Measurements from ENCODE around the gene LYVE1. TPM values are rescaled to one million over a fixed set of nuclear protein-coding genes. Genes with fewer than 3 reads are reported as not detected.
A peak's percentile ranks its signal among the peaks of the same experiment; 100 is the strongest.
"Not testable (repeated sequence)": the region's sequence is repeated elsewhere in the genome, so short reads cannot be mapped to it uniquely, and the experiment has no call there.

The LYVE1 gene
- total RNA-seq, 1 donor from 2014 or later = 0.14 TPM

DNA sequence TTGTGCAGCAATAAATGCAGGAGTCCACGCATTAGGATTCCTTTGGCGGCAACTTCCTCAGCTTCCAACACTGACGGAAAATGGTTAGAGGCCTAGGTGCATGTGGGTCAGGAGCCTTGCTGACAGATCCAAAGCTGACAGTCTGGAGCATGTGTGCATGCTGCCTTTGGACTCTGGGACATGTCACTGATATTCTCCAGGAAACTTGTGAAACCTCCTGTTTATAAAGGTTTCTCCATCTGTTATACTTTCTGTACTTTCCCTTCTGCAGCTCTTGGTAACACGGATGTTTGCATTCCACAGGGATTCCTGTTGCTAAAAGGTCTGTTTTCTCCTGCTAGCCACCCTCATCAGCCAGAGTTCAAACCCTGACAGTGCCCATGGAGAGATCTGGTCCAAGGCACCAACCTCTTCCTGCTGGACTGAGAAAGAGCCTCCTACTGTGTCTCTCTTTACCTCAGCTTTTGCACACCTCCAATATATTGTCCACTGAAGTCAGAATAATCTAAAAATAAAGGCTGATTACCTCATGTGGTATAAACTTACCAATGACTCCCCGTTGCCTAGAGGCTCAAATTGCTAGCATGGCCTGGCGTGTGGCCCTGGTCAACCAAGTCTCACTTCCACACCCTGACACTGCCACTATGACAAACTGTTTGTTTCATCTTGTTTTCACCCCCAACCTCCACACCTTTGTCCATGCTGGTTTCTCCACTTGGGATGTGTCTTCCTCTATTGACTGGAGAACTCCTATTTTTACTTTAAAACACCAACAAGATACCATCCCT lies 31.1 kb upstream of the LYVE1 start:
- no peaks in the 10 kb centered on the region for H3K4me1 Mint-ChIP-seq
- no peak for DNase-seq (ENCODE audit: low read depth, low spot score)
- H3K9me3 Mint-ChIP-seq = peaks cover 2% of the 10 kb centered on the region
- peaks cover 5% of the 10 kb centered on the region for H3K36me3 Mint-ChIP-seq (ENCODE audit: low read depth)
- H3K4me3 Mint-ChIP-seq = no peak overlapping the region
- TF ChIP-seq, protein P1, sequence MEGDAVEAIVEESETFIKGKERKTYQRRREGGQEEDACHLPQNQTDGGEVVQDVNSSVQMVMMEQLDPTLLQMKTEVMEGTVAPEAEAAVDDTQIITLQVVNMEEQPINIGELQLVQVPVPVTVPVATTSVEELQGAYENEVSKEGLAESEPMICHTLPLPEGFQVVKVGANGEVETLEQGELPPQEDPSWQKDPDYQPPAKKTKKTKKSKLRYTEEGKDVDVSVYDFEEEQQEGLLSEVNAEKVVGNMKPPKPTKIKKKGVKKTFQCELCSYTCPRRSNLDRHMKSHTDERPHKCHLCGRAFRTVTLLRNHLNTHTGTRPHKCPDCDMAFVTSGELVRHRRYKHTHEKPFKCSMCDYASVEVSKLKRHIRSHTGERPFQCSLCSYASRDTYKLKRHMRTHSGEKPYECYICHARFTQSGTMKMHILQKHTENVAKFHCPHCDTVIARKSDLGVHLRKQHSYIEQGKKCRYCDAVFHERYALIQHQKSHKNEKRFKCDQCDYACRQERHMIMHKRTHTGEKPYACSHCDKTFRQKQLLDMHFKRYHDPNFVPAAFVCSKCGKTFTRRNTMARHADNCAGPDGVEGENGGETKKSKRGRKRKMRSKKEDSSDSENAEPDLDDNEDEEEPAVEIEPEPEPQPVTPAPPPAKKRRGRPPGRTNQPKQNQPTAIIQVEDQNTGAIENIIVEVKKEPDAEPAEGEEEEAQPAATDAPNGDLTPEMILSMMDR (conservative IDR thresholded peaks at IDR 0.05) = no peak
- no peaks in the 10 kb centered on the region for H3K27me3 Mint-ChIP-seq (ENCODE audit: low read depth)
- H3K27ac Mint-ChIP-seq (ENCODE audit: unreplicated experiment) = peak overlapping the region; percentile 90

DNA sequence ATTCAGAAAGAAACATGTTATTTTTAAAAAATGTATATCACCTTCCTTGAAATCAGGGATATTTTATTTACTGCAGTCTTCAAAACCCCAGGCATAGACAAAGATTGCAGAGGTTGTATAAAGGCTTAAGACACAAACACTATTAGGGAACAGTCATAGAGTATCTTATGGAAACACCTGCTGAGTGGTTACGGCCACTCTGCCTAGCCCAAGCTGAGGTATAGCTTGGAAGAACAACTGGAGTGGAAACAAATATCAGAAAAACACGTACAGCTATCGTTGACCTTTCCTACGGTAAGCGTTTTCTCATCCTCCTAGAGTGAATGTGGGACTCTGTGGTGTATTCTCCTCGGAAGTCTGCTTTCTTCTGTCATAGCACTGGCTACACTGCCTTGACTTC lies 30.4 kb upstream of the LYVE1 start:
- TF ChIP-seq, protein P1 (conservative IDR thresholded peaks at IDR 0.05) = no peak
- Mint-ChIP-seq H3K4me1 (no peaks in the 10 kb centered on the region), H3K36me3 (ENCODE audit: low read depth) (peaks cover 5% of the 10 kb centered on the region), H3K27ac (ENCODE audit: unreplicated experiment) (no peak overlapping the region), H3K4me3 (no peak overlapping the region), H3K27me3 (ENCODE audit: low read depth) (no peaks in the 10 kb centered on the region), H3K9me3 (peaks cover 2% of the 10 kb centered on the region)
- no peak for DNase-seq (ENCODE audit: low read depth, low spot score)

DNA sequence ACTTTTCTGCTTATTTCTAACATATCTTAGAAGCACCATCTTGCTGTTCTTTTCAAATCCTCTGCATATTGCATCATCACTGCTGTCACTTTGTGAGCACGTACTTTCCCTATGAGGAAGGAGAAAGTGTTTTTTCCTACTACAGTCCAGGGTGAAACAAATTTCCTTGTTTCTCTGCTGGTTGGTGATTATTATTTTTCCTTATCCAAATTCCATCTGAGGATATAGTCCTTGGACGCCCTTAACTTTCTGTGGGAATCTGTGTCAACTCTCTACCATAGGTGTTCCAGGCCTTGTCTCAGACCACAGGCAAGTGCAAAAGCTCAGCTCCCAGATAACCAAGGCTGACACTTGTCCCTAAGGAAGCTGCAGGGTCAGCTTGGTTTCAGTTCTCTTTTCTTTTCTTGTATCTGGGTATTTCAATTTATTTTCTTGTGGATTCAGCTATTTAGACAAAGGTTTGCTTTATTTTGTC lies 29.4 kb upstream of the LYVE1 start:
- Mint-ChIP-seq H3K4me1 (no peaks in the 10 kb centered on the region), H3K27ac (ENCODE audit: unreplicated experiment) (no peak overlapping the region)
- TF ChIP-seq, protein P1 (conservative IDR thresholded peaks at IDR 0.05) = no peak

DNA sequence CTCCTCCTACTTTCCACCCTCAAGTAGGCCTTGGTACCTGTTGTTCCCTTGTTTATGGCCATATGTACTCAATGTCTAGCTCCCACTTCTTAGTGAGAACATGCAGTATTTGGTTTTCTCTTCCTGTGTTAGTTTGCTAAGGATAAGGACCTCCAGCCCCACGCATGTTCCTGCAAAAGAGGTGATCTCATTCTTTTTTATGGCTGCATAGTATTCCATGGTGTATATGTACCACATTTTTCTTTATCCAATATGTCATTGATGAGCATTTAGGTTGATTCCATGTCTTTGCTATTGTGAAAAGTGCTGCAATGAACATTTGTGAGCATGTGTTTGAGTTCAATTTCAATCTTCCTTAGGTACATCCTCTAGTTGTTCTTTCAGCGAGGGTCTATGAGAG lies 27.4 kb upstream of the LYVE1 start:
- not testable (repeated sequence) for H3K27me3 Mint-ChIP-seq (ENCODE audit: low read depth); DNase-seq (ENCODE audit: low read depth, low spot score); H3K4me3 Mint-ChIP-seq; H3K4me1 Mint-ChIP-seq; H3K36me3 Mint-ChIP-seq (ENCODE audit: low read depth); H3K9me3 Mint-ChIP-seq; H3K27ac Mint-ChIP-seq (ENCODE audit: unreplicated experiment)

More for the DNA sequence above, 29.4 kb upstream of the LYVE1 start:
- peaks cover 2% of the 10 kb centered on the region for H3K9me3 Mint-ChIP-seq
- no peak overlapping the region for H3K4me3 Mint-ChIP-seq
- no peak for DNase-seq (ENCODE audit: low read depth, low spot score)
- no peaks in the 10 kb centered on the region for H3K27me3 Mint-ChIP-seq (ENCODE audit: low read depth)
- H3K36me3 Mint-ChIP-seq (ENCODE audit: low read depth) = peaks cover 5% of the 10 kb centered on the region

DNA sequence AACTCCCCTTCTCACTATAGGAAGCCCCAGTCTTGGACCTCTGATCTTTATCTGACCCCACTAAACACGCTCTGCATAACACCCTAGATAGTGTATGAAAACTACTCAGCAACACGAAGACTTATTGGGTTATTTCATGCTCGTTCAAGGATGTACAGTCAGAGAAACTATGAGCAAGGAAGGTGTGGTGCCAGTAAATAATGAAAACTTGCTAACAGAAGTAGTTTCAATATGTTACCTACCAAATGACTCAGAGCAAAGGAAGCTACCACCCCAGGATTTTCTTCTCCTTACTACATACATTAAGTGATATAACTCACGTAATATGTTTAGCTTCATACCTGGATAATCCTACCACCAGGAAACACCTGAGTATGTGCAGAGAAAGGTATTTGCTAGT lies 25.9 kb upstream of the LYVE1 start:
- no peak for DNase-seq (ENCODE audit: low read depth, low spot score)
- H3K4me1 Mint-ChIP-seq = peaks cover 3% of the 10 kb centered on the region
- H3K4me3 Mint-ChIP-seq = no peak overlapping the region
- H3K27me3 Mint-ChIP-seq (ENCODE audit: low read depth) = no peaks in the 10 kb centered on the region
- H3K36me3 Mint-ChIP-seq (ENCODE audit: low read depth) = peaks cover 5% of the 10 kb centered on the region
- H3K9me3 Mint-ChIP-seq = peaks cover 2% of the 10 kb centered on the region
- TF ChIP-seq, protein P1 (conservative IDR thresholded peaks at IDR 0.05) = no peak
- no peak overlapping the region for H3K27ac Mint-ChIP-seq (ENCODE audit: unreplicated experiment)

DNA sequence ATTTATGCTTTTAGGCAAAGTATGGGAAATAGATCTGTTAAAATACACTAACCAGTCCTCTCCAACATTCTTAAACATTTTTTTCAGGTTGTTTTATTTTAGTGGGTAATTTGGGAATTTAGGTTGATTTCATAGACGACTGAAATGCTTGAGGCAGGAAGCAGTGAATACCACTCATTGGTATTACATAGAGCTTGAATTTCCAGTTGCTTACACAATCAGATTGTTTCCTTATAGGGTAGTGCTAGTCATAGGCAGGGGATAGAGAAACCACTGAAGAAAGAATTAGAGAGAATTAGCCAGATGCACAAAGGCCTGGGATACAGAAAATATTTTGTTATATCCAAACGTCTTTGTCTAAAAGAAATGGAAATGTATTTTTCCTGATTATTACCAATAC lies 23.9 kb upstream of the LYVE1 start:
- no peak for DNase-seq (ENCODE audit: low read depth, low spot score)
- TF ChIP-seq, protein P1 (conservative IDR thresholded peaks at IDR 0.05) = no peak
- peaks cover 2% of the 10 kb centered on the region for H3K9me3 Mint-ChIP-seq
- H3K27me3 Mint-ChIP-seq (ENCODE audit: low read depth) = no peaks in the 10 kb centered on the region
- peaks cover 8% of the 10 kb centered on the region for H3K4me1 Mint-ChIP-seq
- H3K36me3 Mint-ChIP-seq (ENCODE audit: low read depth) = peaks cover 5% of the 10 kb centered on the region
- no peak overlapping the region for H3K27ac Mint-ChIP-seq (ENCODE audit: unreplicated experiment)
- no peak overlapping the region for H3K4me3 Mint-ChIP-seq
